ENCODE results near the gene PPP1R3A. TPM values are rescaled to one million over a fixed set of nuclear protein-coding genes. Genes with fewer than 3 reads are reported as not detected.

PPP1R3A gene
- total RNA-seq, 4 donors from 2014 or later = 21.6 to 57.6 (median 47.4) TPM

GRCh38 chr7:113880559-113880958 is 38.2 kb downstream of the PPP1R3A start:
- intact Hi-C loops (cut with DNase I; ENCODE audit: low total_unique reads) (no loop called here), in situ Hi-C loops (cut with MboI; ENCODE audit: low sequenced_read_pairs in 4 of 4) (no loop called here)
- no peak for DNase-seq
- H3K9me3 ChIP-seq = no peaks in the 10 kb centered on the region
- no peaks in the 10 kb centered on the region for H3K27me3 ChIP-seq
- H3K4me3 ChIP-seq = no peak overlapping the region
- peaks cover 7 to 20% of the 10 kb centered on the region in 2 donors for H3K4me1 ChIP-seq
- H3K36me3 ChIP-seq = no peaks in the 10 kb centered on the region
- no peak for TF ChIP-seq POLR2A (IDR thresholded peaks at IDR 0.05)
- TF ChIP-seq, protein P1, sequence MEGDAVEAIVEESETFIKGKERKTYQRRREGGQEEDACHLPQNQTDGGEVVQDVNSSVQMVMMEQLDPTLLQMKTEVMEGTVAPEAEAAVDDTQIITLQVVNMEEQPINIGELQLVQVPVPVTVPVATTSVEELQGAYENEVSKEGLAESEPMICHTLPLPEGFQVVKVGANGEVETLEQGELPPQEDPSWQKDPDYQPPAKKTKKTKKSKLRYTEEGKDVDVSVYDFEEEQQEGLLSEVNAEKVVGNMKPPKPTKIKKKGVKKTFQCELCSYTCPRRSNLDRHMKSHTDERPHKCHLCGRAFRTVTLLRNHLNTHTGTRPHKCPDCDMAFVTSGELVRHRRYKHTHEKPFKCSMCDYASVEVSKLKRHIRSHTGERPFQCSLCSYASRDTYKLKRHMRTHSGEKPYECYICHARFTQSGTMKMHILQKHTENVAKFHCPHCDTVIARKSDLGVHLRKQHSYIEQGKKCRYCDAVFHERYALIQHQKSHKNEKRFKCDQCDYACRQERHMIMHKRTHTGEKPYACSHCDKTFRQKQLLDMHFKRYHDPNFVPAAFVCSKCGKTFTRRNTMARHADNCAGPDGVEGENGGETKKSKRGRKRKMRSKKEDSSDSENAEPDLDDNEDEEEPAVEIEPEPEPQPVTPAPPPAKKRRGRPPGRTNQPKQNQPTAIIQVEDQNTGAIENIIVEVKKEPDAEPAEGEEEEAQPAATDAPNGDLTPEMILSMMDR (IDR thresholded peaks at IDR 0.05 in 4 of 5, conservative IDR thresholded peaks at IDR 0.05 in 1 of 5) = no peak
- ATAC-seq = no peak
- H3K27ac ChIP-seq = peak overlapping the region in 2 of 4 donors; percentile 1 to 88

GRCh38 chr7:113878394-113878992 is 40.3 kb downstream of the PPP1R3A start:
- in situ Hi-C loops (cut with MboI; ENCODE audit: low sequenced_read_pairs in 4 of 4) (no loop called here), intact Hi-C loops (cut with DNase I; ENCODE audit: low total_unique reads) (no loop called here)
- no peak overlapping the region for H3K4me3 ChIP-seq
- no peak for TF ChIP-seq POLR2A (IDR thresholded peaks at IDR 0.05)
- TF ChIP-seq, protein P1 (IDR thresholded peaks at IDR 0.05 in 4 of 5, conservative IDR thresholded peaks at IDR 0.05 in 1 of 5) = no peak
- H3K36me3 ChIP-seq = no peaks in the 10 kb centered on the region
- peaks cover 13 to 30% of the 10 kb centered on the region in 2 donors for H3K4me1 ChIP-seq
- H3K27me3 ChIP-seq = no peaks in the 10 kb centered on the region
- DNase-seq = no peak
- H3K9me3 ChIP-seq = no peaks in the 10 kb centered on the region
- peak overlapping the region in 3 of 4 donors; percentile 44 to 88 (median 87) for H3K27ac ChIP-seq
- ATAC-seq = no peak

DNA sequence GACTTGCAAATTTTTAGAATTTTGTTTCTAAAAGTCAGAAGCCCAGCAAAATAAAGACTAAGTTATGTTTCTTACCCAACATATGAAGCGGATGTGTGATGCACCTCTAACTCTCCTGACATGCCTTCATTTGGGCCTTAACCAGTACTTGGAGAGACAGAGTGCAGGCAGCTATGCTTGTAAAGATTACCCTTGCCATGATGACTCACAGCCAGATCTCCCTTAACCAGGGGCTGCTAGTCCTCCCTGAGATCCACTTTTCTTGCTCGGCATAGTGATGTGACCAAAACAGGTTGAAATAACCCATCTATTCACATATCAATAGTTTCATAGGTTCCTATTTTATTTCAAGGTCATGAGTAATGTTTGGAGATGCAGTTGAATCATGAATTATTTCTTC is 43.6 kb downstream of the PPP1R3A start:
- in situ Hi-C loops (cut with MboI; ENCODE audit: low sequenced_read_pairs in 4 of 4) = no loop called here
- DNase-seq (no peak), ATAC-seq (no peak)
- H3K4me1 ChIP-seq = peaks cover 10 to 44% of the 10 kb centered on the region in 2 donors
- peak overlapping the region; percentile 77 to 88 (median 85) for H3K27ac ChIP-seq
- H3K36me3 ChIP-seq = no peaks in the 10 kb centered on the region
- no peaks in the 10 kb centered on the region for H3K27me3 ChIP-seq
- no peaks in the 10 kb centered on the region for H3K9me3 ChIP-seq
- H3K4me3 ChIP-seq = no peak overlapping the region
- no peak for TF ChIP-seq POLR2A (IDR thresholded peaks at IDR 0.05)
- TF ChIP-seq, protein P1 (IDR thresholded peaks at IDR 0.05 in 4 of 5, conservative IDR thresholded peaks at IDR 0.05 in 1 of 5) = no peak
- intact Hi-C loops (cut with DNase I; ENCODE audit: low total_unique reads) = loop anchor here (2.0 kb wide), 1 partner anchor 44 kb away; the partner anchor contains the start of gene PPP1R3A

DNA sequence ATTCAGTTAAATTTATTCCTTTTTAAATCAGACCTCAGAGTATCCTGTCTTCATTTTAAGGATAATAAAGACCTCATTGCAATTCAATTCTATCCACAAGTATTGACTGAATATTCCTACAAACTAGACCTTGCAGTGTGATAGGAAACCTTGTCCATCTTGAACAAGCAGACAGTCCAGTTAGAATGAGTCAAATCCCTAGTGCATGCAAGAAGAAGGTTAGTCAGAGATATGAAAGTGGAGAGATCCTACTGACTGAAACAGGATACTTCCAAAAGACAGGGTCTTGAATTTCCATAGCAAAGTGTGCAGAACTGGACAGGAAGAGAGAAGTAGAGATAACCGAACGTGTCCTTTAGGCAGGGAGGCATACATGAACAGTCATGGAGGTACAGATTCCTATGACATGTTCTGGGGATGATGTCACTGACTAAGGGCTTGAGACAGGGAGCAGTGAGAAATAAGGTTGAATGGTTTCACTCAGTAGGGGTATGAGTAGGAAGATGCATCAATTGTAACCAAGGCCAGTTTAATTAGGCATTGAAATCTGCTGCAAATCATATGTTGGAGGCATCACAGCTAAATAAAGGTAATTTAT is 45.2 kb downstream of the PPP1R3A start:
- in situ Hi-C loops (cut with MboI; ENCODE audit: low sequenced_read_pairs in 4 of 4) = no loop called here
- Histone ChIP-seq H3K27ac (peak overlapping the region; percentile 77 to 88 (median 85)), H3K4me3 (peak overlapping the region; percentile 27 to 44 (median 35))

More for the DNA sequence above, 45.2 kb downstream of the PPP1R3A start:
- DNase-seq (no peak), ATAC-seq (peak; percentile 90 to 92)
- intact Hi-C loops (cut with DNase I; ENCODE audit: low total_unique reads) = loop anchor here (2.0 kb wide), 2 partner anchors 45 to 49 kb away; partner anchors contain the start of gene PPP1R3A
- Histone ChIP-seq H3K27me3 (no peaks in the 10 kb centered on the region), H3K9me3 (no peaks in the 10 kb centered on the region), H3K4me1 (peaks cover 10 to 44% of the 10 kb centered on the region in 2 donors), H3K36me3 (no peaks in the 10 kb centered on the region)
- TF ChIP-seq POLR2A (IDR thresholded peaks at IDR 0.05) = no peak
- TF ChIP-seq, protein P1 (IDR thresholded peaks at IDR 0.05 in 4 of 5, conservative IDR thresholded peaks at IDR 0.05 in 1 of 5) = no peak
